SK-N-MC (cell line): ENCODE data around the gene TMEM128.

Experiments
- EZH2 ChIP-seq: fragments of 200-600 bp; sonication (generic); IDR thresholded peaks from one replicate; pipeline ENCODE4 v1.6.1; 2017; ENCODE audit warnings: antibody characterized with exemption
- POLR2AphosphoS5 ChIP-seq: IDR thresholded peaks from 2 replicates; pipeline ENCODE4 v1.6.1; 2012; ENCODE audit warnings: mild to moderate bottlenecking, low read depth, low read length, borderline replicate concordance

GRCh38 chr4:4296283-4296846 lies 48.3 kb upstream of the TMEM128 start:
- TF ChIP-seq POLR2AphosphoS5 (no peak), EZH2 (no peak)
